Spinal cord (tissue), 10 donors: ENCODE measurements around the gene LAP3. TPM values are rescaled to one million over a fixed set of nuclear protein-coding genes. Genes with fewer than 3 reads are reported as not detected.

Experiments
- DNase-seq, 6 donors: peaks; one replicate each; pipeline versions ENCODE4 v3.0.0 to v3.0.0-alpha.2; 2013 to 2015; ENCODE audit warnings: low spot score in 6 of 6, low read depth in 4 of 6
- H3K27ac ChIP-seq: one replicate; pipeline ENCODE4 v1.5.1; 2013; ENCODE audit warnings: low read depth, low read length, control low read depth
- H3K27me3 ChIP-seq: one replicate; pipeline ENCODE4 v1.6.1; 2013; ENCODE audit warnings: low read length; ENCODE audit not compliant: control insufficient read depth, insufficient read depth
- H3K36me3 ChIP-seq: one replicate; pipeline ENCODE4 v1.6.1; 2013; ENCODE audit warnings: low read length; ENCODE audit not compliant: control insufficient read depth, insufficient read depth
- H3K4me1 ChIP-seq: one replicate; pipeline ENCODE4 v1.6.1; 2013; ENCODE audit warnings: low read length; ENCODE audit not compliant: control insufficient read depth, insufficient read depth
- H3K4me3 ChIP-seq: one replicate; pipeline ENCODE4 v1.5.1; 2013; ENCODE audit warnings: low read depth, low read length, control low read depth
- H3K9me3 ChIP-seq: one replicate; pipeline ENCODE4 v1.6.1; 2013; ENCODE audit warnings: low read length; ENCODE audit not compliant: control insufficient read depth, insufficient read depth
- WGBS: methylation state at CpG from one replicate; pipeline ENCODE4 v1.1.5; 2013; ENCODE audit warnings: missing lambda C conversion rate; ENCODE audit not compliant: insufficient coverage; 5-methylcytosine and 5-hydroxymethylcytosine counted together
- polyA plus RNA-seq, 2 donors: library from polyadenylated mRNA; unstranded; fragments of 120-200 nt; gene quantifications; one replicate each; pipeline ENCODE4 v1.2.1, GENCODE V29; 2013; ENCODE audit not compliant: insufficient read length in 2 of 2
- total RNA-seq, 2 donors: library from RNA; depleted of rRNA in 1 of 2; stranded (reverse); fragments of 120-200 nt in 1 of 2; fragments of >200 nt in 1 of 2; gene quantifications; one replicate each; pipeline versions ENCODE4 v1.2.3 to v1.2.4, GENCODE V29; 2013 to 2014
- donor health status: healthy.

The LAP3 gene
- total and polyA plus RNA-seq, 4 donors, result 54.6 to 76.6 (median 66.6) TPM

GRCh38 chr4:17605236-17605635 is 28.2 kb downstream of the LAP3 start:
- Histone ChIP-seq H3K4me3 (no peak overlapping the region), H3K27me3 (no peaks in the 10 kb centered on the region), H3K4me1 (no peaks in the 10 kb centered on the region), H3K9me3 (no peaks in the 10 kb centered on the region), H3K36me3 (peaks cover 13% of the 10 kb centered on the region), H3K27ac (no peak overlapping the region)
- WGBS, result 77% methylated on average over 2 of the region's 3 CpGs
- DNase-seq, result no peak

- H3K9me3 ChIP-seq, result no peaks in the 10 kb centered on the region
- H3K4me3 ChIP-seq, result peak overlapping the region; percentile 99
- peaks cover 15% of the 10 kb centered on the region for H3K36me3 ChIP-seq
- WGBS, result 0% methylated on average over 3 of the region's 23 CpGs
- peaks cover 15% of the 10 kb centered on the region for H3K4me1 ChIP-seq
- H3K27ac ChIP-seq, result peak overlapping the region; percentile 72
- peak in 2 of 6 donors; percentile 11 to 38 for DNase-seq
- no peaks in the 10 kb centered on the region for H3K27me3 ChIP-seq
Measured at GRCh38 chr4:17613761-17614415, 36.9 kb downstream of the LAP3 start.

GRCh38 chr4:17614416-17615299 is 37.7 kb downstream of the LAP3 start, which contains the start of gene MED28:
TSS of gene MED28 (plus strand) at chr4:17614641. CDS start at chr4:17614655, 14 bp downstream.
- Histone ChIP-seq H3K27me3 (no peaks in the 10 kb centered on the region), H3K36me3 (peaks cover 19% of the 10 kb centered on the region), H3K27ac (peak within 1 kb of the TSS; percentile 72), H3K4me3 (peak within 1 kb of the TSS; percentile 99), H3K4me1 (peaks cover 15% of the 10 kb centered on the region), H3K9me3 (no peaks in the 10 kb centered on the region)
- WGBS, result under 1% methylated on average over 44 of the region's 46 CpGs
- peak; percentile 82 to 99 (median 93) for DNase-seq

- Histone ChIP-seq H3K4me3 (no peak overlapping the region), H3K36me3 (peaks cover 29% of the 10 kb centered on the region), H3K27me3 (no peaks in the 10 kb centered on the region), H3K27ac (no peak overlapping the region), H3K4me1 (peaks cover 15% of the 10 kb centered on the region), H3K9me3 (no peaks in the 10 kb centered on the region)
- no peak for DNase-seq
- 78% methylated on average over 5 of the region's 5 CpGs for WGBS
Measured at GRCh38 chr4:17616283-17616682, 39.3 kb downstream of the LAP3 start.

- Histone ChIP-seq H3K36me3 (peaks cover 48% of the 10 kb centered on the region), H3K4me3 (no peak overlapping the region), H3K27me3 (no peaks in the 10 kb centered on the region), H3K27ac (no peak overlapping the region), H3K4me1 (peaks cover 15% of the 10 kb centered on the region), H3K9me3 (no peaks in the 10 kb centered on the region)
- 67% methylated on average over 1 of the region's 1 CpG for WGBS
- DNase-seq, result no peak
Measured at GRCh38 chr4:17618926-17619325, 41.9 kb downstream of the LAP3 start.

GRCh38 chr4:17619416-17620105 is 42.6 kb downstream of the LAP3 start:
- peaks cover 15% of the 10 kb centered on the region for H3K4me1 ChIP-seq
- no peaks in the 10 kb centered on the region for H3K9me3 ChIP-seq
- no peak overlapping the region for H3K27ac ChIP-seq
- H3K4me3 ChIP-seq, result no peak overlapping the region
- WGBS, result 71% methylated on average over 6 of the region's 7 CpGs
- no peaks in the 10 kb centered on the region for H3K27me3 ChIP-seq
- no peak for DNase-seq
- peaks cover 51% of the 10 kb centered on the region for H3K36me3 ChIP-seq

GRCh38 chr4:17623451-17624001 is 46.5 kb downstream of the LAP3 start:
- Histone ChIP-seq H3K27me3 (no peaks in the 10 kb centered on the region), H3K9me3 (no peaks in the 10 kb centered on the region), H3K27ac (no peak overlapping the region), H3K36me3 (peaks cover 69% of the 10 kb centered on the region), H3K4me1 (no peaks in the 10 kb centered on the region), H3K4me3 (no peak overlapping the region)
- 95% methylated on average over 5 of the region's 7 CpGs for WGBS
- no peak for DNase-seq

GRCh38 chr4:17624821-17625220 is 47.8 kb downstream of the LAP3 start:
- DNase-seq, result no peak
- H3K36me3 ChIP-seq, result peaks cover 72% of the 10 kb centered on the region
- H3K4me3 ChIP-seq, result no peak overlapping the region
- H3K4me1 ChIP-seq, result no peaks in the 10 kb centered on the region
- 50% methylated on average over 1 of the region's 2 CpGs for WGBS
- H3K9me3 ChIP-seq, result no peaks in the 10 kb centered on the region
- no peaks in the 10 kb centered on the region for H3K27me3 ChIP-seq
- no peak overlapping the region for H3K27ac ChIP-seq

- Histone ChIP-seq H3K4me1 (no peaks in the 10 kb centered on the region), H3K36me3 (peaks cover 56% of the 10 kb centered on the region), H3K27me3 (no peaks in the 10 kb centered on the region), H3K27ac (no peak overlapping the region), H3K4me3 (no peak overlapping the region), H3K9me3 (no peaks in the 10 kb centered on the region)
- no peak for DNase-seq
- 83% methylated on average over 1 of the region's 4 CpGs for WGBS
Measured at GRCh38 chr4:17630228-17630627, 53.2 kb downstream of the LAP3 start.
